Nephron (organoid): ENCODE results near the gene NFATC2IP.
A peak's percentile ranks its signal among the peaks of the same experiment; 100 is the strongest.
"Not testable (repeated sequence)": the region's sequence is repeated elsewhere in the genome, so short reads cannot be mapped to it uniquely, and the experiment has no call there.

Experiments used
- H3K27ac Mint-ChIP-seq, 3 experiments: 2 replicates each; pipeline ENCODE4 v1.8.0; 2020; ENCODE audit warnings: mixed read lengths in 3 of 3, mild to moderate bottlenecking in 2 of 3, moderate library complexity in 1 of 3
- H3K27me3 Mint-ChIP-seq: 2 replicates; pipeline ENCODE4 v1.8.0; 2021; ENCODE audit warnings: low read depth, mild to moderate bottlenecking, moderate library complexity, mixed read lengths
- H3K36me3 Mint-ChIP-seq: 2 replicates; pipeline ENCODE4 v1.8.0; 2020; ENCODE audit warnings: low read depth, mixed read lengths
- H3K4me1 Mint-ChIP-seq: 2 replicates; pipeline ENCODE4 v1.8.0; 2020; ENCODE audit warnings: mixed read lengths
- H3K4me3 Mint-ChIP-seq, 3 experiments: 2 replicates each; pipeline ENCODE4 v1.8.0; 2020; ENCODE audit warnings: mild to moderate bottlenecking in 3 of 3, mixed read lengths in 3 of 3, moderate library complexity in 2 of 3
- H3K9me3 Mint-ChIP-seq: 2 replicates; pipeline ENCODE4 v1.8.0; 2020; ENCODE audit warnings: mixed read lengths
- TF ChIP-seq, protein P1 (sequence below), 3 experiments: fragments of 200-600 bp; sonication (generic); IDR thresholded peaks; one replicate each; pipeline ENCODE4 v1.5.0; 2021; ENCODE audit warnings: antibody characterized with exemption in 3 of 3; ENCODE audit not compliant: unreplicated experiment in 3 of 3

Gene NFATC2IP

DNA sequence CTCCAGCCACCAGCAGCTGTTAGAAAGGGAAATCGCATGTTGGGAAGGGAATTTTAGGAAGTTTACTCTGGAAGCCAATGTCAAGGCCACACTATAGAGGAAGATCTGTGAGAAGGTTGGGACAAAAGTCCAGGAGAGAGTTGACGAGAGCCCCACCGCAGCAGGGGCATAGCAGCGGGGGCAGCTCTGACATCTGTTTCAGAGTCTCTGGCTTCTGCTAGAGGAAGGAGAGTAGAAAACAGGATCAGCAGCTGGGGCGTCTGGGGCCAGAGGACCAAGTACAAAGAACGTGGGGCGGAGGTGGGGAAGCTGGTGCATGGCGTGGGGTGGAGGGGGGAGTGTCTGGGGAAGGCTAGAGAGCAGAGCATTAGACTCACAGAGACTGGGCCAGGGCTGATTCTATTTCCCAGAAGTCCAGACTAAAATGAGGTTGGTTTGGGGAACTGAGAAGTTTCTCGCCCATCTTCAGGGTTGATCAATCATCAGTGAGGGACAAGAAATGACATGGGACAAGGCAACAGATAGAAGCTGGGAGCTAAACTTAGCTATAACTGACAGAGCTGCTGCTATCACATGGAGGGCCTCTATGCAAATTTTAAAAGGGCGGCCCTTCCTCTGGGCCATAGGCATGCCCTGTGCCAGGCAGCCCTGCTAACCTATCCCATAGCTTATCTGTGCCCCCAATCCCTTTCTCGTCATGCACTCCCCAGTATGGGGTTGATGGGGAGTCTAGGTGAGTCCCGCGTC, 26.9 kb upstream of the NFATC2IP start:
- Mint-ChIP-seq H3K4me1 (peaks cover 12% of the 10 kb centered on the region), H3K27me3 (no peaks in the 10 kb centered on the region), H3K4me3 (peak overlapping the region; percentile 89 to 95 (median 93))

DNA sequence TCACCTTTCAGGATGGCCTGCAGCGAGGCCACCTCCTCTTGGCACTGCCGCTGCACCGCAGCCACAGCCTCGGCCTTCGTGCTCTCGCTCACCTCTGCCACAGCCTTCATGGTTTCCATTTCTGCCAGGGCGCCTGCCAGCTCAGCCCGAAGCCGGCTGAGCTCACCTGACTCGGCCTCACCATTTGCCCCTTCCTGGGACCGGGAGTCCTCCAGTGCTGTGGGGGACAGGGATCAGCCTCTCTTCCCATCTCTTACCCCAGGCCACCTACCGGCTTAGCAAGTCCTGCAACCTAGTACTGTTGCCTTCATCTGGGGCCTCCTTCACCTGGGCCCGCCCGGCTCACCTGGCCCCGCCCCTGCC, 26.4 kb upstream of the NFATC2IP start:
- H3K27ac Mint-ChIP-seq = peak overlapping the region; percentile 72 to 98 (median 82)
- peaks cover 12% of the 10 kb centered on the region for H3K4me1 Mint-ChIP-seq
- no peaks in the 10 kb centered on the region for H3K9me3 Mint-ChIP-seq
- TF ChIP-seq, protein P1, sequence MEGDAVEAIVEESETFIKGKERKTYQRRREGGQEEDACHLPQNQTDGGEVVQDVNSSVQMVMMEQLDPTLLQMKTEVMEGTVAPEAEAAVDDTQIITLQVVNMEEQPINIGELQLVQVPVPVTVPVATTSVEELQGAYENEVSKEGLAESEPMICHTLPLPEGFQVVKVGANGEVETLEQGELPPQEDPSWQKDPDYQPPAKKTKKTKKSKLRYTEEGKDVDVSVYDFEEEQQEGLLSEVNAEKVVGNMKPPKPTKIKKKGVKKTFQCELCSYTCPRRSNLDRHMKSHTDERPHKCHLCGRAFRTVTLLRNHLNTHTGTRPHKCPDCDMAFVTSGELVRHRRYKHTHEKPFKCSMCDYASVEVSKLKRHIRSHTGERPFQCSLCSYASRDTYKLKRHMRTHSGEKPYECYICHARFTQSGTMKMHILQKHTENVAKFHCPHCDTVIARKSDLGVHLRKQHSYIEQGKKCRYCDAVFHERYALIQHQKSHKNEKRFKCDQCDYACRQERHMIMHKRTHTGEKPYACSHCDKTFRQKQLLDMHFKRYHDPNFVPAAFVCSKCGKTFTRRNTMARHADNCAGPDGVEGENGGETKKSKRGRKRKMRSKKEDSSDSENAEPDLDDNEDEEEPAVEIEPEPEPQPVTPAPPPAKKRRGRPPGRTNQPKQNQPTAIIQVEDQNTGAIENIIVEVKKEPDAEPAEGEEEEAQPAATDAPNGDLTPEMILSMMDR (IDR thresholded peaks at IDR 0.05; ENCODE audit: unreplicated experiment in 3 of 3) = peak in 1 of 3 experiments; percentile 8
- H3K36me3 Mint-ChIP-seq = peaks cover 11% of the 10 kb centered on the region
- H3K27me3 Mint-ChIP-seq = no peaks in the 10 kb centered on the region
- H3K4me3 Mint-ChIP-seq = peak overlapping the region; percentile 89 to 95 (median 93)

More for the DNA sequence above, 26.9 kb upstream of the NFATC2IP start:
- Mint-ChIP-seq H3K9me3 (no peaks in the 10 kb centered on the region), H3K27ac (peak overlapping the region; percentile 72 to 98 (median 82)), H3K36me3 (peaks cover 14% of the 10 kb centered on the region)
- TF ChIP-seq, protein P1 (IDR thresholded peaks at IDR 0.05; ENCODE audit: unreplicated experiment in 3 of 3) = no peak

DNA sequence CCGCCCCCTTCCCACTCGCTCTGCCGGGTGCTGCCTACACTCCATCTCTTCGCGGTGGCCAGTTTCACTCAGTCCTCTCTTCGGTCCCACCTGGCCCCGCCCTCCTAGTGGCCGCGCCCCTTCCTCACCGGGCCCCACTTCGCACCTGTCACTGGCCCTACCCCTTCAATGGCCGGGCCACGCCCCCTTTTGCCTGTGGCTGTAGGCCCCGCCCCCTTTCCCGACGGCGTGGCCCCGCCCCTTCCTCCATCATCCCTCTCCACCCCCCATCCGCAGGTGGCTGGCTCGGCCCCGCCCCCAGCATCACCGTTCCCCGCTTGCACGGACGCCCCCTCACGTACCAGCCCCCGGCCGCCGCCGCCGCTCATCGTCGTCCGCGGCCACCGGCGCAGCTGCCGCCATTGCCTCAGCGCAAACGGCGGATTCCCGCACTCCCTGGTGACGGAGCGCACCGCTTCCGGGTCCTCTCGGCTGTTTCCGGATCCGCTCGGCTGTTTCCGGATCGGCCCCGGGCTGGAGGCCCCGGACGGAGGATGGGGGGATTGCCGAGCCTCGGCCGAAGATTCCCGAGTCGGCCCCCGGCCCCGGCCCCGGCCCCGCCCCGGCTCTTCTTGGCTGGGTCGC, 25.9 kb upstream of the NFATC2IP start, which contains the start of gene RABEP2:
TSS of gene RABEP2 (minus strand) at position 477 of the 624 bp plus-strand sequence. CDS start at position 402, 75 bp downstream.
- peaks cover 6% of the 10 kb centered on the region for H3K36me3 Mint-ChIP-seq
- H3K27ac Mint-ChIP-seq = peak within 1 kb of the TSS; percentile 94 to 98 (median 98)

DNA sequence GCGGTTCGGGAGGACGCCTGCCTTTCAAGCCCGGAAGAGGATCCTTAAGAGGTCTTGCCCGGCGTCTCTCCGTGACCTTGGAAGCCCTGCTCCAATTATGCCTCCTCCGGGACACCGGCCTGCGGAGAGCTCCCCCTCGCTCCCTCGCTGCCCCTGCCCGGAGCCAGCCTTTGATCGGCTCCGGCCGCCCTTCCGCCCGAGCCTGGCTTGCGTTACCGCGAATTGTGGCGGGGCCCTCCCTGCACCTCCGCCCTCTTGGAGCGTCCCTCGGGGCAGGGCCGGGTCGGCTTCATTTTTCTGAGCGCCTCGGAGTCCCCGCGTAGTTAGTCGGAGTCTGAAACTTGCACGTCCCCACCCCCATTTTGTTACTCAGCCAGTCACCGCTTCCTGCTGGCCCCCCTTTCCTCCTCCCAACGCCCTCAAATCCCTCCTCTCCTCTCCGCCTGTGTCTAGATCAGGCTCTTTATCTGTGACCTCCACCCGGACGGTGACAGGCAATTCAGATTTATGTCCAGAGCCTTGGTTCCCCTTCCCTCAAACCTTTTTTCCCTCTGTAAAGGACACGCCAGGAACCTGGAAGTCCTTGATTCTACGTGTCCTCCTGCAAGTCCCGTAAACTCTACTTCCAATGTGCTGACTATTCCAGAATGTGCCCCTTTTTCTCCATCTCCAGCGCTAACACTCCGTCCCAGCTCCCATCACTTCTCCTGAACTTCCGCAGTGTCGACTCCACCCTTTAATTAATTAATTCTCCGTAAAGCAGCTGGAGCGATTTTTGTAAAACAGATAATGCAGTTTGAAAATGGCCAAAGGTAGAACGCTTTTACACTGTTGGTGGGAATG, 25.1 kb upstream of the NFATC2IP start:
- TF ChIP-seq, protein P1 (IDR thresholded peaks at IDR 0.05; ENCODE audit: unreplicated experiment in 3 of 3) = no peak
- Mint-ChIP-seq H3K36me3 (peaks cover 5% of the 10 kb centered on the region), H3K9me3 (no peaks in the 10 kb centered on the region), H3K27ac (peak overlapping the region; percentile 94 to 98 (median 98)), H3K4me1 (peaks cover 14% of the 10 kb centered on the region), H3K27me3 (no peaks in the 10 kb centered on the region), H3K4me3 (peak overlapping the region; percentile 89 to 95 (median 93))

More for the DNA sequence above, 25.9 kb upstream of the NFATC2IP start, which contains the start of gene RABEP2:
- Mint-ChIP-seq H3K27me3 (no peaks in the 10 kb centered on the region), H3K9me3 (no peaks in the 10 kb centered on the region), H3K4me1 (peaks cover 12% of the 10 kb centered on the region), H3K4me3 (peak within 1 kb of the TSS; percentile 89 to 95 (median 93))
- TF ChIP-seq, protein P1 (IDR thresholded peaks at IDR 0.05; ENCODE audit: unreplicated experiment in 3 of 3) = no peak

DNA sequence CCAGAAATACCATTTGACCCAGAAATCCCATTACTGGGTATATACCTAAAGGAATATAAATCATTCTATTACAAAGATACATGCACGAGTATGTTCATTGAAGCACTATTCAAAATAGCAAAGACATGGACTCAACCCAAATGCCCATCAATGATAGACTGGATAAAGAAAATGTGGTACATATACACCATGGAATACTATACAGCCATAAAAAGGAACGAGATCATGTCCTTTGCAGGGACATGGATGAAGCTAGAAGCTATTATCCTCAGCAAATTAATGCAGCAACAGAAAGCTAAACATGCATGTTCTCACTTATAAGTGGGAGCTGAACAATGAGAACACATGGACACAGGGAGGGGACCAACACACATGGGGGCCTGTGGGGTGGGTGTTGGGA, 24.5 kb upstream of the NFATC2IP start:
- H3K9me3 Mint-ChIP-seq, H3K27me3 Mint-ChIP-seq, H3K36me3 Mint-ChIP-seq: not testable (repeated sequence)
- peak overlapping the region; percentile 94 to 98 (median 98) for H3K27ac Mint-ChIP-seq
- H3K4me1 Mint-ChIP-seq = peaks cover 16% of the 10 kb centered on the region
- peak overlapping the region; percentile 89 to 95 (median 93) for H3K4me3 Mint-ChIP-seq

DNA sequence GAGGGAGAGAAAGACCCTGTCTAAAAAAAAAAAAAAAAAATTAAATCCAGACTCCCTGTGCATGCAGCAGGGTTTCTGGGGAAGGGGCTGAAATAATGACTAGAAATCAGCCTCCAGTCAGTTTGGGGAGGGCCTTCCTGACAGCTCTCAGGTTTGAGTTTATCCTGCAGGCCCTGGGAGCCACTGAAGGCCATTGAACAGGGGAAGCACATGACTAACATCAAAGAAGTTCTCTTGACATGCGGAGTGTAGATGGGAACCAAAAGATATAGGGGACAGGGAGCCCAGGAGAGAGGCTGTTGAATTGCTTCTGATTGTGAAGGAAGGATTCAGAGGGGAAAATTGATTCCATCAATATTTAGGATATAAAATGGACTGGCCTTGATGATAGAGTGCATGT, 22.9 kb upstream of the NFATC2IP start:
- no peak overlapping the region for H3K4me3 Mint-ChIP-seq
- no peaks in the 10 kb centered on the region for H3K36me3 Mint-ChIP-seq
- TF ChIP-seq, protein P1 (IDR thresholded peaks at IDR 0.05; ENCODE audit: unreplicated experiment in 3 of 3) = no peak
- H3K9me3 Mint-ChIP-seq = no peaks in the 10 kb centered on the region
- H3K4me1 Mint-ChIP-seq = peaks cover 16% of the 10 kb centered on the region
- H3K27ac Mint-ChIP-seq = no peak overlapping the region
- H3K27me3 Mint-ChIP-seq = peaks cover 3% of the 10 kb centered on the region
